ENCODE results near the gene DDIT4. TPM values are rescaled to one million over a fixed set of nuclear protein-coding genes. Genes with fewer than 3 reads are reported as not detected.

The DDIT4 gene
- total and polyA plus RNA-seq, 9 of the 15 experiments (the other 6 are each of a cell fraction or from before 2014, with no cell fraction given) = 8.2 to 675 (median 159) TPM

DNA sequence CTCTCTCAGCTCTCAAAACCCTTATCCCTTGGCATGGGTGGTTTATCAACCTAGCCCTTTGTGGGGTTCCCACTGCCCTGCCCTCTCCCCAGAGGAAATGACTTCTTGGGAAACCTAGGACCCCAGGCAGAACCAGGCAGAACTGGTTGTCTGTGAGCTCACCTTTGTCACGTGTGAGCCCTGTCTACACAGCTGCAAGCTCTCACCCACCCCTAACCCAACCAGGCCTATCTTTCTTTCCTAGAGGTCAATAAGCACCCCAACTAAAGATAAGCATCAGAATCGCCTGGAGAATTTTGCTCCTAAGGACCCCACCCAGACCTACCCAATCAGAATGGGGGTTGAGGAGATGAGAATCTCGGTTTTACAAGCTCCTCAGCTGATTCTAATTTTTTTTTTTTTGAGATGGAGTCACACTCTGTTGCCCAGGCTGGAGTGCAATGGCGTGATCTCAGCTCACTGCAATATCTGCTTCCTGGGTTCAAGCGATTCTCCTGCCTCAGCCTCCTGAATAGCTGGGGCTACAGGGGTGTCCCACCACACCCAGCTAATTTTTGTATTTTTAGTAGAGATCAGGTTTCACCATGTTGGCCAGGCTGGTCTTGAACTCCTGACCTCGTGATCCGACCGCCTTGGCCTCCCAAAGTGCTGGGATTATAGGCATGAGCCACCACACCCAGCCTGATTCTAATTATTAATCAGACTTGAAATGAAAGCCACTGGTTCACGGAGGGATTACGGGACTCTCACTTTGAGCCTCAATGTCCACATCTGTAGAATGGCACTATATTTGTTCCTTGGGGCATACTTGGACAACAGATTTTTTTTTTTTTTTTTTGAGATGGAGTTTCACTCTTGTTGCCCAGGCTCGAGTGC is 7.5 kb upstream of the DDIT4 start (continued):
- TF ChIP-seq, protein P1, sequence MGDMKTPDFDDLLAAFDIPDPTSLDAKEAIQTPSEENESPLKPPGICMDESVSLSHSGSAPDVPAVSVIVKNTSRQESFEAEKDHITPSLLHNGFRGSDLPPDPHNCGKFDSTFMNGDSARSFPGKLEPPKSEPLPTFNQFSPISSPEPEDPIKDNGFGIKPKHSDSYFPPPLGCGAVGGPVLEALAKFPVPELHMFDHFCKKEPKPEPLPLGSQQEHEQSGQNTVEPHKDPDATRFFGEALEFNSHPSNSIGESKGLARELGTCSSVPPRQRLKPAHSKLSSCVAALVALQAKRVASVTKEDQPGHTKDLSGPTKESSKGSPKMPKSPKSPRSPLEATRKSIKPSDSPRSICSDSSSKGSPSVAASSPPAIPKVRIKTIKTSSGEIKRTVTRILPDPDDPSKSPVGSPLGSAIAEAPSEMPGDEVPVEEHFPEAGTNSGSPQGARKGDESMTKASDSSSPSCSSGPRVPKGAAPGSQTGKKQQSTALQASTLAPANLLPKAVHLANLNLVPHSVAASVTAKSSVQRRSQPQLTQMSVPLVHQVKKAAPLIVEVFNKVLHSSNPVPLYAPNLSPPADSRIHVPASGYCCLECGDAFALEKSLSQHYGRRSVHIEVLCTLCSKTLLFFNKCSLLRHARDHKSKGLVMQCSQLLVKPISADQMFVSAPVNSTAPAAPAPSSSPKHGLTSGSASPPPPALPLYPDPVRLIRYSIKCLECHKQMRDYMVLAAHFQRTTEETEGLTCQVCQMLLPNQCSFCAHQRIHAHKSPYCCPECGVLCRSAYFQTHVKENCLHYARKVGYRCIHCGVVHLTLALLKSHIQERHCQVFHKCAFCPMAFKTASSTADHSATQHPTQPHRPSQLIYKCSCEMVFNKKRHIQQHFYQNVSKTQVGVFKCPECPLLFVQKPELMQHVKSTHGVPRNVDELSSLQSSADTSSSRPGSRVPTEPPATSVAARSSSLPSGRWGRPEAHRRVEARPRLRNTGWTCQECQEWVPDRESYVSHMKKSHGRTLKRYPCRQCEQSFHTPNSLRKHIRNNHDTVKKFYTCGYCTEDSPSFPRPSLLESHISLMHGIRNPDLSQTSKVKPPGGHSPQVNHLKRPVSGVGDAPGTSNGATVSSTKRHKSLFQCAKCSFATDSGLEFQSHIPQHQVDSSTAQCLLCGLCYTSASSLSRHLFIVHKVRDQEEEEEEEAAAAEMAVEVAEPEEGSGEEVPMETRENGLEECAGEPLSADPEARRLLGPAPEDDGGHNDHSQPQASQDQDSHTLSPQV (IDR thresholded peaks at IDR 0.05) = no peak
- TF ChIP-seq, protein P2, sequence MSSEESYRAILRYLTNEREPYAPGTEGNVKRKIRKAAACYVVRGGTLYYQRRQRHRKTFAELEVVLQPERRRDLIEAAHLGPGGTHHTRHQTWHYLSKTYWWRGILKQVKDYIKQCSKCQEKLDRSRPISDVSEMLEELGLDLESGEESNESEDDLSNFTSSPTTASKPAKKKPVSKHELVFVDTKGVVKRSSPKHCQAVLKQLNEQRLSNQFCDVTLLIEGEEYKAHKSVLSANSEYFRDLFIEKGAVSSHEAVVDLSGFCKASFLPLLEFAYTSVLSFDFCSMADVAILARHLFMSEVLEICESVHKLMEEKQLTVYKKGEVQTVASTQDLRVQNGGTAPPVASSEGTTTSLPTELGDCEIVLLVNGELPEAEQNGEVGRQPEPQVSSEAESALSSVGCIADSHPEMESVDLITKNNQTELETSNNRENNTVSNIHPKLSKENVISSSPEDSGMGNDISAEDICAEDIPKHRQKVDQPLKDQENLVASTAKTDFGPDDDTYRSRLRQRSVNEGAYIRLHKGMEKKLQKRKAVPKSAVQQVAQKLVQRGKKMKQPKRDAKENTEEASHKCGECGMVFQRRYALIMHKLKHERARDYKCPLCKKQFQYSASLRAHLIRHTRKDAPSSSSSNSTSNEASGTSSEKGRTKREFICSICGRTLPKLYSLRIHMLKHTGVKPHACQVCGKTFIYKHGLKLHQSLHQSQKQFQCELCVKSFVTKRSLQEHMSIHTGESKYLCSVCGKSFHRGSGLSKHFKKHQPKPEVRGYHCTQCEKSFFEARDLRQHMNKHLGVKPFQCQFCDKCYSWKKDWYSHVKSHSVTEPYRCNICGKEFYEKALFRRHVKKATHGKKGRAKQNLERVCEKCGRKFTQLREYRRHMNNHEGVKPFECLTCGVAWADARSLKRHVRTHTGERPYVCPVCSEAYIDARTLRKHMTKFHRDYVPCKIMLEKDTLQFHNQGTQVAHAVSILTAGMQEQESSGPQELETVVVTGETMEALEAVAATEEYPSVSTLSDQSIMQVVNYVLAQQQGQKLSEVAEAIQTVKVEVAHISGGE (CRISPR knock-in tag; IDR thresholded peaks at IDR 0.05) = no peak
- TF ChIP-seq, protein P3, sequence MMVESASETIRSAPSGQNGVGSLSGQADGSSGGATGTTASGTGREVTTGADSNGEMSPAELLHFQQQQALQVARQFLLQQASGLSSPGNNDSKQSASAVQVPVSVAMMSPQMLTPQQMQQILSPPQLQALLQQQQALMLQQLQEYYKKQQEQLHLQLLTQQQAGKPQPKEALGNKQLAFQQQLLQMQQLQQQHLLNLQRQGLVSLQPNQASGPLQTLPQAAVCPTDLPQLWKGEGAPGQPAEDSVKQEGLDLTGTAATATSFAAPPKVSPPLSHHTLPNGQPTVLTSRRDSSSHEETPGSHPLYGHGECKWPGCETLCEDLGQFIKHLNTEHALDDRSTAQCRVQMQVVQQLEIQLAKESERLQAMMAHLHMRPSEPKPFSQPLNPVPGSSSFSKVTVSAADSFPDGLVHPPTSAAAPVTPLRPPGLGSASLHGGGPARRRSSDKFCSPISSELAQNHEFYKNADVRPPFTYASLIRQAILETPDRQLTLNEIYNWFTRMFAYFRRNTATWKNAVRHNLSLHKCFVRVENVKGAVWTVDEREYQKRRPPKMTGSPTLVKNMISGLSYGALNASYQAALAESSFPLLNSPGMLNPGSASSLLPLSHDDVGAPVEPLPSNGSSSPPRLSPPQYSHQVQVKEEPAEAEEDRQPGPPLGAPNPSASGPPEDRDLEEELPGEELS (CRISPR knock-in tag; IDR thresholded peaks at IDR 0.05; ENCODE audit: borderline replicate concordance) = no peak
- TF ChIP-seq SAFB2 (IDR thresholded peaks at IDR 0.05; ENCODE audit: borderline replicate concordance, low read depth, low read length, severe bottlenecking) (no peak), CBX8 (IDR thresholded peaks at IDR 0.05; ENCODE audit: borderline replicate concordance, extremely low read depth, low read depth, low read length, poor library complexity, severe bottlenecking) (no peak), CREB1 (IDR thresholded peaks at IDR 0.05) (no peak), CREB1 (CRISPR knock-in tag; IDR thresholded peaks at IDR 0.05) (no peak), PHF21A (IDR thresholded peaks at IDR 0.05; ENCODE audit: borderline replicate concordance, low read depth) (no peak), GATAD2A (IDR thresholded peaks at IDR 0.05) (peak; percentile 26; the same call in 1 of the 2 replicates), ZNF699 (CRISPR knock-in tag; IDR thresholded peaks at IDR 0.05; ENCODE audit: insufficient replicate concordance) (no peak)
- TF ChIP-seq, protein P4, sequence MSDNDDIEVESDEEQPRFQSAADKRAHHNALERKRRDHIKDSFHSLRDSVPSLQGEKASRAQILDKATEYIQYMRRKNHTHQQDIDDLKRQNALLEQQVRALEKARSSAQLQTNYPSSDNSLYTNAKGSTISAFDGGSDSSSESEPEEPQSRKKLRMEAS (CRISPR knock-in tag; IDR thresholded peaks at IDR 0.05) = no peak
- TF ChIP-seq, protein P5, sequence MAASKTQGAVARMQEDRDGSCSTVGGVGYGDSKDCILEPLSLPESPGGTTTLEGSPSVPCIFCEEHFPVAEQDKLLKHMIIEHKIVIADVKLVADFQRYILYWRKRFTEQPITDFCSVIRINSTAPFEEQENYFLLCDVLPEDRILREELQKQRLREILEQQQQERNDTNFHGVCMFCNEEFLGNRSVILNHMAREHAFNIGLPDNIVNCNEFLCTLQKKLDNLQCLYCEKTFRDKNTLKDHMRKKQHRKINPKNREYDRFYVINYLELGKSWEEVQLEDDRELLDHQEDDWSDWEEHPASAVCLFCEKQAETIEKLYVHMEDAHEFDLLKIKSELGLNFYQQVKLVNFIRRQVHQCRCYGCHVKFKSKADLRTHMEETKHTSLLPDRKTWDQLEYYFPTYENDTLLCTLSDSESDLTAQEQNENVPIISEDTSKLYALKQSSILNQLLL (CRISPR knock-in tag; IDR thresholded peaks at IDR 0.05; ENCODE audit: borderline replicate concordance) = no peak
